CD8-positive, alpha-beta memory T cell (primary cell): Measurements from ENCODE around the gene OAS3. TPM values are rescaled to one million over a fixed set of nuclear protein-coding genes. Genes with fewer than 3 reads are reported as not detected.
A peak's percentile ranks its signal among the peaks of the same experiment; 100 is the strongest.

Experiments
- CTCF ChIA-PET: fragments of 350-600 bp; sonication (Branson Sonifier 250); formaldehyde crosslinking; loops from one replicate; lab custom pipeline; 2021; ENCODE audit warnings: antibody characterized with exemption; lab: Charles Lee
- POLR2A ChIA-PET: fragments of 350-600 bp; sonication (Branson Sonifier 250); formaldehyde crosslinking; loops from one replicate; lab custom pipeline; 2021; ENCODE audit warnings: antibody characterized with exemption; lab: Charles Lee
- DNase-seq, 5 donors: peaks; one replicate each; pipeline versions ENCODE4 v3.0.0 to v3.0.0-alpha.2; 2020 to 2022; ENCODE audit warnings: mixed read lengths in 1 of 5
- H3K27ac ChIP-seq: one replicate; pipeline ENCODE4 v1.7.0; 2013; ENCODE audit warnings: low read depth, mild to moderate bottlenecking, low read length, moderate library complexity
- H3K27me3 ChIP-seq: 2 replicates; pipeline ENCODE4 v1.7.0; 2013; ENCODE audit warnings: low read length, mild to moderate bottlenecking; ENCODE audit not compliant: insufficient read depth, poor library complexity, severe bottlenecking
- H3K36me3 ChIP-seq: 2 replicates; pipeline ENCODE4 v1.7.0; 2013; ENCODE audit warnings: mild to moderate bottlenecking, low read length, moderate library complexity; ENCODE audit not compliant: insufficient read depth
- H3K4me1 ChIP-seq: 2 replicates; pipeline ENCODE4 v1.7.0; 2013; ENCODE audit warnings: mild to moderate bottlenecking, low read length, moderate library complexity; ENCODE audit not compliant: insufficient read depth
- H3K4me3 ChIP-seq: 2 replicates; pipeline ENCODE4 v1.7.0; 2013; ENCODE audit warnings: mild to moderate bottlenecking, low read length
- H3K9me3 ChIP-seq: 2 replicates; pipeline ENCODE4 v1.7.0; 2013; ENCODE audit warnings: mild to moderate bottlenecking, low read length
- H3K27ac Mint-ChIP-seq, 8 donors: one replicate each; pipeline ENCODE4 v1.8.0; 2020 to 2021; ENCODE audit warnings: mixed read lengths in 8 of 8, mild to moderate bottlenecking in 6 of 8, inconsistent platforms in 3 of 8, moderate library complexity in 3 of 8
- H3K27me3 Mint-ChIP-seq, 2 donors: one replicate each; pipeline ENCODE4 v1.8.0; 2020 to 2021; ENCODE audit warnings: mixed read lengths in 2 of 2, mild to moderate bottlenecking in 1 of 2, moderate library complexity in 1 of 2
- H3K36me3 Mint-ChIP-seq, 3 donors: one replicate each; pipeline ENCODE4 v1.8.0; 2020 to 2021; ENCODE audit warnings: mixed read lengths in 3 of 3, inconsistent platforms in 1 of 3, mild to moderate bottlenecking in 1 of 3
- H3K4me1 Mint-ChIP-seq, 3 donors: one replicate each; pipeline ENCODE4 v1.8.0; 2020 to 2021; ENCODE audit warnings: mixed read lengths in 3 of 3, inconsistent platforms in 1 of 3, mild to moderate bottlenecking in 1 of 3
- H3K4me3 Mint-ChIP-seq, 7 donors: one replicate each; pipeline ENCODE4 v1.8.0; 2020 to 2021; ENCODE audit warnings: mixed read lengths in 7 of 7, mild to moderate bottlenecking in 6 of 7, moderate library complexity in 4 of 7, inconsistent platforms in 2 of 7
- H3K9me3 Mint-ChIP-seq, 5 donors: one replicate each; pipeline ENCODE4 v1.8.0; 2020 to 2022; ENCODE audit warnings: mixed read lengths in 5 of 5, mild to moderate bottlenecking in 3 of 5, moderate library complexity in 2 of 5, inconsistent platforms in 1 of 5
- polyA plus RNA-seq: library from polyadenylated mRNA; unstranded; fragments of 300-500 nt; fragmentation: Illumina TruSeq; gene quantifications from one replicate; pipeline ENCODE4 v1.2.3, GENCODE V29; 2021
- total RNA-seq, 2 experiments: library from RNA; stranded (reverse); gene quantifications; one replicate each; pipeline ENCODE4 v1.2.3, GENCODE V29; 2021

OAS3 gene
- total and polyA plus RNA-seq, 3 experiments from 2014 or later, result 11.2 to 22.0 (median 12.5) TPM

DNA sequence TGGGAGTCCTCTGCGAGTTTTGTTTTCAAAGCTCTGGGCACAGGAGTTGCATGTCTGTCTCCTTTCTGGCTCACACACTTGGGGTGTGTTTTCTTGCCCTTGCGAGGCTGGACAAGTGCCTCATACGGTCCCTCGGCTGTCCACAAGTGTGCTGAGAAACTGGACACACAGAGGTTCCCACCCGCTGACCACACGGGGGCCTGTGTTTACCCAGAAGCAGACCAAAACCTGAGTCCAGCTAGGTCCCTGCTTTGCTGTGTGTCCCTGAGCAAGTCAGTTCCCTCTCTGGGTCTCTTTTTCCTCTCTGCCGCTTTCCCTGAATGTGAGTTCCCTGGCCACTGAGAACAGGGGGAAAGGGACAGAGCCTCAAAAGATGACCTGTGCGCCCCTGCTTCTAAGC is 39.4 kb downstream of the OAS3 start:
- Mint-ChIP-seq H3K27me3 (no peaks in the 10 kb centered on the region), H3K4me3 (peak overlapping the region; percentile 99 to 100 (median 100)), H3K36me3 (peaks cover 4 to 28% (median 4%) of the 10 kb centered on the region in 3 donors), H3K27ac (peak overlapping the region; percentile 96 to 99 (median 98)), H3K9me3 (peaks cover 0 to 3% (median 0%) of the 10 kb centered on the region in 5 donors), H3K4me1 (peaks cover 38 to 58% (median 44%) of the 10 kb centered on the region in 3 donors)
- DNase-seq, result no peak
- Histone ChIP-seq H3K9me3 (no peaks in the 10 kb centered on the region), H3K4me1 (peaks cover 36% of the 10 kb centered on the region), H3K4me3 (peak overlapping the region; percentile 99), H3K27me3 (no peaks in the 10 kb centered on the region), H3K36me3 (no peaks in the 10 kb centered on the region), H3K27ac (peak overlapping the region; percentile 84)
- ChIA-PET POLR2A (interaction anchor here (0.5 to 2.8 kb wide), 10 partner anchors 15 to 1136 kb away, joined by 3 to 24 read pairs (median 4); partner anchors contain the start of genes MAPKAPK5, OAS1 and OAS3), CTCF (interaction anchor here (0.7 to 2.7 kb wide), 10 partner anchors 9 to 197 kb away, joined by 3 to 37 read pairs (median 3); partner anchors contain the start of genes OAS1 and OAS3)

DNA sequence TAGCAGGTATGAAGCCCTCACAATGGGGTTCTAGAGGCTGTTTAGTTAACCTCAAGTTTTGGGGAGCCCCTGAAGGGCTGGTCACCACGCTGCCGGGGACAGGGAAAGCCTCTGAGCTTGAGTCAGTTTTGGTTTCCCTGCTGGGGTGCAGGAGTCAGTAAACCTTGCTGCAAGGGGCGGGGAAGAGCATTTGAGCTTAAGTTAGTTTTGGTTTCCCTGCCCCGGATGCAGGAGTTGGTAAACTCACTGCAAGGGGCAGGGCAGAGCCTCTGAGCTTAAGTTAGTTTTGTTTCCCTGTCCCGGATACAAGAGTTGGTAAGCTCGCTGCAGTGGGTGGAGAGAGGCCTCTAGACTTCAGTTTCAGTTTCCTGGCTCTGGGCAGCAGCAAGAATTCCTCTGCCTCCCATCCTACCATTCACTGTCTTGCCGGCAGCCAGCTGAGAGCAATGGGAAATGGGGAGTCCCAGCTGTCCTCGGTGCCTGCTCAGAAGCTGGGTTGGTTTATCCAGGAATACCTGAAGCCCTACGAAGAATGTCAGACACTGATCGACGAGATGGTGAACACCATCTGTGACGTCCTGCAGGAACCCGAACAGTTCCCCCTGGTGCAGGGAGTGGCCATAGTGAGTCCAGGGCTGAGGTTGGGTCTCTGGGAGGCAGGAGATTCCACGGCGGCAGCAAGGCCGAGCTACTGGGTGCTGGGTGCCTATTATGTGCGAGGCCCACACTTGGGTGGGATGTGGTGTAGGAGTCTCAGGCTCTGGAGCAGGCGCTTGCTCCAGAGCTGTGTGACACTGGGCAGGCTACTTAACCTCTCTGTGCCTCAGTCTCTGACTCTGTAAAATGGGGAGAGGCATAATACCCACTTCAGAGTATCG is 40.1 kb downstream of the OAS3 start, which contains the start of gene OAS2:
TSS of gene OAS2 (plus strand) at position 357 of the 878 bp plus-strand sequence. CDS start at position 447, 90 bp downstream.
- H3K27me3 Mint-ChIP-seq, result no peaks in the 10 kb centered on the region
- POLR2A ChIA-PET, result interaction anchor here (0.5 to 2.8 kb wide), 11 partner anchors 14 to 1136 kb away, joined by 3 to 24 read pairs (median 4); partner anchors contain the start of genes MAPKAPK5, OAS1 and OAS3

DNA sequence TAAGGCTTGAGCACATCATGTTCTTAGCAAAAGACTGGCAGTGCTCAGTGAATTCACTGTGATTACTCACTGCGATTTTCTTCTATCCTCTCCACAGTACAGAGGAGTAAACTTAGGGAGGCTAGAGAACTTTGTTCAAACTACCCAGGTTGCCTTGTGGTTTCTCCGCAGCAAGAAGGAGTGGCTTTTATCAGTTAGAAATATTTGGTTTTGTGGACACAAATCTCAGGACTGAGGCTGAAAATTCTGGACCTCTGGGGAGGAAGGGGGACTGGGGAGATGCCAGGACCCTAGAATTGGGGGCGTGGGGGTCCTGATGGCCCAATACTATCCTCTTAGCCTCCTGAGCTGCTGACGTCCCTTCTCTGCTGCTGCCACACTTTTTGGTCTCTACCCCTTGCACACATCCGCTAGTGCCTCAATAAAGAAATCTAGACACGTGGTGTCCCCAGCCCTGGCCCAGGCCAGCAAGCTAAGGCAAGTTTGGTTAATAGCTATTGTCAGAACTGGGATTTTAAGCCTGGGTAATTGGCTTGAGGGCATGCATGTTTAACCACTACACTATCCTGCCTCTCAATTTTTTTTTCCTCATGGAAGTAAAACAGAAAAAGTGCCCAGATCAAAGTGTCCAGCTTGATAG is 40.9 kb downstream of the OAS3 start:
- H3K4me3 Mint-ChIP-seq, result peak overlapping the region; percentile 99 to 100 (median 100)
- Histone ChIP-seq H3K36me3 (no peaks in the 10 kb centered on the region), H3K4me1 (peaks cover 41% of the 10 kb centered on the region), H3K27me3 (no peaks in the 10 kb centered on the region), H3K27ac (peak overlapping the region; percentile 84), H3K4me3 (peak overlapping the region; percentile 99), H3K9me3 (no peaks in the 10 kb centered on the region)
- ChIA-PET CTCF (interaction anchor here (0.7 to 2.7 kb wide), 6 partner anchors 13 to 174 kb away, joined by 3 to 37 read pairs (median 6); partner anchors contain the start of gene OAS3), POLR2A (interaction anchor here (0.5 to 2.8 kb wide), 3 partner anchors 41 to 238 kb away, joined by 3 to 24 read pairs (median 21); partner anchors contain the start of genes OAS1 and OAS3)
- H3K4me1 Mint-ChIP-seq, result peaks cover 48 to 72% (median 59%) of the 10 kb centered on the region in 3 donors
- H3K27me3 Mint-ChIP-seq, result no peaks in the 10 kb centered on the region
- H3K27ac Mint-ChIP-seq, result peak overlapping the region; percentile 96 to 99 (median 98)
- peaks cover 9 to 34% (median 9%) of the 10 kb centered on the region in 3 donors for H3K36me3 Mint-ChIP-seq
- H3K9me3 Mint-ChIP-seq, result peaks cover 0 to 6% (median 0%) of the 10 kb centered on the region in 5 donors
- peak in 3 of 5 donors; percentile 29 to 59 (median 36) for DNase-seq

More for the DNA sequence above, 40.1 kb downstream of the OAS3 start, which contains the start of gene OAS2:
- peak within 1 kb of the TSS; percentile 99 to 100 (median 100) for H3K4me3 Mint-ChIP-seq
- Histone ChIP-seq H3K27ac (peak within 1 kb of the TSS; percentile 84), H3K4me3 (peak within 1 kb of the TSS; percentile 99), H3K4me1 (peaks cover 36% of the 10 kb centered on the region), H3K9me3 (no peaks in the 10 kb centered on the region), H3K27me3 (no peaks in the 10 kb centered on the region), H3K36me3 (no peaks in the 10 kb centered on the region)
- peaks cover 4 to 29% (median 5%) of the 10 kb centered on the region in 3 donors for H3K36me3 Mint-ChIP-seq
- peaks cover 0 to 5% (median 0%) of the 10 kb centered on the region in 5 donors for H3K9me3 Mint-ChIP-seq
- CTCF ChIA-PET, result interaction anchor here (0.7 to 2.7 kb wide), 14 partner anchors 9 to 196 kb away, joined by 3 to 37 read pairs (median 4); partner anchors contain the start of genes OAS1 and OAS3
- H3K27ac Mint-ChIP-seq, result peak within 1 kb of the TSS; percentile 96 to 99 (median 98)
- H3K4me1 Mint-ChIP-seq, result peaks cover 44 to 64% (median 52%) of the 10 kb centered on the region in 3 donors
- peak; percentile 59 to 89 (median 82) for DNase-seq

DNA sequence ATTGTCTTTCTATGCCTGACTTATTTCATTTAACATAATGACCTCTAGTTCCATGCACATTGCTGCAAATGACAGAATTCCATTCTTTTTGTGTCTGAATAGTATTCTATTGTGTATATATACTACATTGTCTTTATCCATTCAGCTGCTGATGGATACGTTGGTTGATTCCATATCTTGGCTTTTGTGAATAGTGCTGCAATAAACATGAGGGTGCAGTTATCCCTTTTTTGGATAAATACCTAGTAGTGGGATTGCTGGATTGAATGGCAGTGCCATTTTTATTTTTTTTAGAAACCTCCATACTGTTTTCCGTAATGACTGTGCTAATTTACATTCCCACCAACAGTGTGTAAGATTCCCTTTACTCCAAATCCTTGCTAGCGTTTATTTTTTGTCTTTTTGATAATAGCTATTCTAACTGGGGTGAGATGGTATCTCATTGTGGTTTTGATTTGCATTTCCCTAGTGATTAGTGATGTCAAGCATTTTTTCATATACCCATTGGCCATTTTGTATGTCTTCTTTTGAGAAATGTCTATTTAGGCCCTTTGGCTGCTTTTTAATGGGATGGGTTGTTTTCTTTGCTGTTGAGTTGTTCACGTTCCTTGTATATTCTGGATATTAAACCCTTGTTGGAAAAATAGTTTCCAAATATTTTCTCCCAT is 42.4 kb downstream of the OAS3 start:
- peak overlapping the region; percentile 63 to 99 (median 97) for H3K27ac Mint-ChIP-seq
- ChIA-PET CTCF (interaction anchor here (1.7 kb wide), 1 partner anchor 12 kb away, joined by 13 read pairs; no protein-coding TSS in a partner anchor), POLR2A (no interaction called here)
- Histone ChIP-seq H3K4me3 (peak overlapping the region; percentile 66), H3K4me1 (peaks cover 41% of the 10 kb centered on the region), H3K27me3 (no peaks in the 10 kb centered on the region), H3K27ac (no peak overlapping the region), H3K36me3 (no peaks in the 10 kb centered on the region), H3K9me3 (no peaks in the 10 kb centered on the region)
- H3K27me3 Mint-ChIP-seq, result no peaks in the 10 kb centered on the region
- peaks cover 60 to 86% (median 74%) of the 10 kb centered on the region in 3 donors for H3K4me1 Mint-ChIP-seq
- H3K4me3 Mint-ChIP-seq, result peak overlapping the region; percentile 99 to 100 (median 100)
- H3K36me3 Mint-ChIP-seq, result peaks cover 19 to 47% (median 23%) of the 10 kb centered on the region in 3 donors
- DNase-seq, result peak in 2 of 5 donors; percentile 36 to 41
- H3K9me3 Mint-ChIP-seq, result peaks cover 0 to 18% (median 6%) of the 10 kb centered on the region in 5 donors

GRCh38 chr12:112985642-112986290 is 47.5 kb downstream of the OAS3 start:
- Mint-ChIP-seq H3K4me3 (peak overlapping the region in 1 of 7 donors; percentile 32), H3K9me3 (peaks cover 0 to 18% (median 6%) of the 10 kb centered on the region in 5 donors), H3K4me1 (peaks cover 61 to 82% (median 78%) of the 10 kb centered on the region in 3 donors), H3K27me3 (no peaks in the 10 kb centered on the region), H3K36me3 (peaks cover 23 to 77% (median 28%) of the 10 kb centered on the region in 3 donors), H3K27ac (peak overlapping the region in 7 of 8 donors; percentile 42 to 87 (median 76))
- CTCF ChIA-PET, result no interaction called here
- POLR2A ChIA-PET, result no interaction called here
- peaks cover 45% of the 10 kb centered on the region for H3K4me1 ChIP-seq
- H3K4me3 ChIP-seq, result no peak overlapping the region
- no peaks in the 10 kb centered on the region for H3K27me3 ChIP-seq
- no peaks in the 10 kb centered on the region for H3K9me3 ChIP-seq
- H3K27ac ChIP-seq, result no peak overlapping the region
- no peak for DNase-seq
- H3K36me3 ChIP-seq, result peaks cover 37% of the 10 kb centered on the region

DNA sequence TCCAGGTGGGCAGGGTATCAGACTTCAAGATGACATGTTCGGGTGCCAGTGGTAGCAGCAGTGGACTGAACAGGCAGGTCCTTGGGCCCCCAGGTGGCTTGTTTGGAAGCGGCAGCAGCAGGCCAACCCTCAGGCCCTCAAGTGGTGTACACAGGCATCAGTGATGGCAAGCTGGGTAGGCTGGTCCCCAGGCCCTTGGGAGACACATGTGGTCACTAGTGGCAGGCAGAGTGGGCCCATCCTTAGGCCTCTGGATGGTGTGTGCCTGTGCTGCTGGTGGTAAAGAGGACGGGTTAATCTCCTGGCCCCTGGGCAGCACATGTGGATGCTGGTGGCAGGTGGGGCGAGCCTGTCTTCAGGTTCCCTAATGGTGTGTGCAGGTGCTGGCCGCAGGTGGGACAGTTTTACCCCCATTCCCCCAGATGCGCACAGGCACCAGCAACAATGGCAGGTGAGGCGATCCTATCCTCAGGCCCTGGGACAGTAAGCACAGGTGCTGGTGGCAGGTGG is 48.1 kb downstream of the OAS3 start:
- H3K4me1 Mint-ChIP-seq, result peaks cover 56 to 76% (median 73%) of the 10 kb centered on the region in 3 donors
- ChIA-PET POLR2A (no interaction called here), CTCF (no interaction called here)
- no peaks in the 10 kb centered on the region for H3K9me3 ChIP-seq
- no peak for DNase-seq
- H3K4me3 Mint-ChIP-seq, result no peak overlapping the region
- H3K27me3 Mint-ChIP-seq, result no peaks in the 10 kb centered on the region
- H3K27me3 ChIP-seq, result no peaks in the 10 kb centered on the region
- H3K4me3 ChIP-seq, result no peak overlapping the region
- H3K27ac Mint-ChIP-seq, result peak overlapping the region in 7 of 8 donors; percentile 42 to 87 (median 76)
- H3K36me3 ChIP-seq, result peaks cover 39% of the 10 kb centered on the region
- peaks cover 40% of the 10 kb centered on the region for H3K4me1 ChIP-seq
- H3K36me3 Mint-ChIP-seq, result peaks cover 26 to 83% (median 34%) of the 10 kb centered on the region in 3 donors
- no peak overlapping the region for H3K27ac ChIP-seq
- H3K9me3 Mint-ChIP-seq, result peaks cover 0 to 18% (median 6%) of the 10 kb centered on the region in 5 donors
